ENCODE measurements around the gene TENT5C.

Gene TENT5C

GRCh38 chr1:117641536-117641935 lies 35.7 kb downstream of the TENT5C start:
- no peaks in the 10 kb centered on the region for H3K9me3 ChIP-seq (ENCODE audit: control insufficient read depth, insufficient read depth, low read depth, low read length)
- no peaks in the 10 kb centered on the region for H3K36me3 ChIP-seq (ENCODE audit: control insufficient read depth in 2 of 2, insufficient read depth in 1 of 2, low read length in 2 of 2)
- no peaks in the 10 kb centered on the region for H3K4me1 ChIP-seq (ENCODE audit: control insufficient read depth, insufficient read depth, low read length)
- POLR2A ChIA-PET = no interaction called here
- H3K27ac ChIP-seq (ENCODE audit: extremely low read depth, low read depth, low read length) = no peak overlapping the region
- no peak overlapping the region for H3K4me3 ChIP-seq (ENCODE audit: low read depth, low read length)
- TF ChIP-seq ZNF704 (tag by site-specific recombination; IDR thresholded peaks at IDR 0.05) (no peak), ZNF146 (tag by site-specific recombination; IDR thresholded peaks at IDR 0.05) (no peak)
- TF ChIP-seq, protein P1, sequence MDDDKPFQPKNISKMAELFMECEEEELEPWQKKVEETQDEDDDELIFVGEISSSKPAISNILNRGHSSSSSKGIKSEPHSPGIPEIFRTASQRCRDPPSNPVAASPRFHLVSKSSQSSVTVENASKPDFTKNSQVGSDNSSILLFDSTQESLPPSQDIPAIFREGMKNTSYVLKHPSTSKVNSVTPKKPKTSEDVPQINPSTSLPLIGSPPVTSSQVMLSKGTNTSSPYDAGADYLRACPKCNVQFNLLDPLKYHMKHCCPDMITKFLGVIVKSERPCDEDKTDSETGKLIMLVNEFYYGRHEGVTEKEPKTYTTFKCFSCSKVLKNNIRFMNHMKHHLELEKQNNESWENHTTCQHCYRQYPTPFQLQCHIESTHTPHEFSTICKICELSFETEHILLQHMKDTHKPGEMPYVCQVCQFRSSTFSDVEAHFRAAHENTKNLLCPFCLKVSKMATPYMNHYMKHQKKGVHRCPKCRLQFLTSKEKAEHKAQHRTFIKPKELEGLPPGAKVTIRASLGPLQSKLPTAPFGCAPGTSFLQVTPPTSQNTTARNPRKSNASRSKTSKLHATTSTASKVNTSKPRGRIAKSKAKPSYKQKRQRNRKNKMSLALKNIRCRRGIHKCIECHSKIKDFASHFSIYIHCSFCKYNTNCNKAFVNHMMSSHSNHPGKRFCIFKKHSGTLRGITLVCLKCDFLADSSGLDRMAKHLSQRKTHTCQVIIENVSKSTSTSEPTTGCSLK (tag by site-specific recombination; IDR thresholded peaks at IDR 0.05) = no peak
- CTCF ChIA-PET = interaction anchor here (1.3 kb wide), 1 partner anchor 117 kb away, joined by 5 read pairs; no protein-coding TSS in a partner anchor

- no peak overlapping the region for H3K27ac ChIP-seq (ENCODE audit: extremely low read depth, low read depth, low read length)
- H3K4me3 ChIP-seq (ENCODE audit: low read depth, low read length) = no peak overlapping the region
- TF ChIP-seq ZNF530 (tag by site-specific recombination; IDR thresholded peaks at IDR 0.05; ENCODE audit: low read depth) (no peak), TCF7L2 (IDR thresholded peaks at IDR 0.05; ENCODE audit: borderline replicate concordance, low read depth, low read length) (no peak), ZNF473 (tag by site-specific recombination; IDR thresholded peaks at IDR 0.05) (no peak), HOXD13 (CRISPR knock-in tag; IDR thresholded peaks at IDR 0.05; ENCODE audit: borderline replicate concordance) (no peak), TRIM28 (IDR thresholded peaks at IDR 0.05; ENCODE audit: borderline replicate concordance, low read length) (no peak), ZNF571 (tag by site-specific recombination; IDR thresholded peaks at IDR 0.05) (no peak), BCL11A (tag by site-specific recombination; IDR thresholded peaks at IDR 0.05; ENCODE audit: low read depth) (no peak), ZFHX2 (tag by site-specific recombination; conservative IDR thresholded peaks at IDR 0.05) (no peak), ZNF19 (tag by site-specific recombination; IDR thresholded peaks at IDR 0.05; ENCODE audit: low read depth) (no peak)
- TF ChIP-seq, protein P2, sequence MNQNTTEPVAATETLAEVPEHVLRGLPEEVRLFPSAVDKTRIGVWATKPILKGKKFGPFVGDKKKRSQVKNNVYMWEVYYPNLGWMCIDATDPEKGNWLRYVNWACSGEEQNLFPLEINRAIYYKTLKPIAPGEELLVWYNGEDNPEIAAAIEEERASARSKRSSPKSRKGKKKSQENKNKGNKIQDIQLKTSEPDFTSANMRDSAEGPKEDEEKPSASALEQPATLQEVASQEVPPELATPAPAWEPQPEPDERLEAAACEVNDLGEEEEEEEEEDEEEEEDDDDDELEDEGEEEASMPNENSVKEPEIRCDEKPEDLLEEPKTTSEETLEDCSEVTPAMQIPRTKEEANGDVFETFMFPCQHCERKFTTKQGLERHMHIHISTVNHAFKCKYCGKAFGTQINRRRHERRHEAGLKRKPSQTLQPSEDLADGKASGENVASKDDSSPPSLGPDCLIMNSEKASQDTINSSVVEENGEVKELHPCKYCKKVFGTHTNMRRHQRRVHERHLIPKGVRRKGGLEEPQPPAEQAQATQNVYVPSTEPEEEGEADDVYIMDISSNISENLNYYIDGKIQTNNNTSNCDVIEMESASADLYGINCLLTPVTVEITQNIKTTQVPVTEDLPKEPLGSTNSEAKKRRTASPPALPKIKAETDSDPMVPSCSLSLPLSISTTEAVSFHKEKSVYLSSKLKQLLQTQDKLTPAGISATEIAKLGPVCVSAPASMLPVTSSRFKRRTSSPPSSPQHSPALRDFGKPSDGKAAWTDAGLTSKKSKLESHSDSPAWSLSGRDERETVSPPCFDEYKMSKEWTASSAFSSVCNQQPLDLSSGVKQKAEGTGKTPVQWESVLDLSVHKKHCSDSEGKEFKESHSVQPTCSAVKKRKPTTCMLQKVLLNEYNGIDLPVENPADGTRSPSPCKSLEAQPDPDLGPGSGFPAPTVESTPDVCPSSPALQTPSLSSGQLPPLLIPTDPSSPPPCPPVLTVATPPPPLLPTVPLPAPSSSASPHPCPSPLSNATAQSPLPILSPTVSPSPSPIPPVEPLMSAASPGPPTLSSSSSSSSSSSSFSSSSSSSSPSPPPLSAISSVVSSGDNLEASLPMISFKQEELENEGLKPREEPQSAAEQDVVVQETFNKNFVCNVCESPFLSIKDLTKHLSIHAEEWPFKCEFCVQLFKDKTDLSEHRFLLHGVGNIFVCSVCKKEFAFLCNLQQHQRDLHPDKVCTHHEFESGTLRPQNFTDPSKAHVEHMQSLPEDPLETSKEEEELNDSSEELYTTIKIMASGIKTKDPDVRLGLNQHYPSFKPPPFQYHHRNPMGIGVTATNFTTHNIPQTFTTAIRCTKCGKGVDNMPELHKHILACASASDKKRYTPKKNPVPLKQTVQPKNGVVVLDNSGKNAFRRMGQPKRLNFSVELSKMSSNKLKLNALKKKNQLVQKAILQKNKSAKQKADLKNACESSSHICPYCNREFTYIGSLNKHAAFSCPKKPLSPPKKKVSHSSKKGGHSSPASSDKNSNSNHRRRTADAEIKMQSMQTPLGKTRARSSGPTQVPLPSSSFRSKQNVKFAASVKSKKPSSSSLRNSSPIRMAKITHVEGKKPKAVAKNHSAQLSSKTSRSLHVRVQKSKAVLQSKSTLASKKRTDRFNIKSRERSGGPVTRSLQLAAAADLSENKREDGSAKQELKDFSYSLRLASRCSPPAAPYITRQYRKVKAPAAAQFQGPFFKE (tag by site-specific recombination; IDR thresholded peaks at IDR 0.05; ENCODE audit: borderline replicate concordance) = no peak
- CTCF ChIA-PET = interaction anchor here (0.6 to 1.3 kb wide), 3 partner anchors 18 to 130 kb away, joined by 3 to 5 read pairs (median 4); no protein-coding TSS in a partner anchor
- H3K36me3 ChIP-seq (ENCODE audit: control insufficient read depth in 2 of 2, insufficient read depth in 1 of 2, low read length in 2 of 2) = no peaks in the 10 kb centered on the region
- POLR2A ChIA-PET = no interaction called here
- no peaks in the 10 kb centered on the region for H3K4me1 ChIP-seq (ENCODE audit: control insufficient read depth, insufficient read depth, low read length)
- H3K9me3 ChIP-seq (ENCODE audit: control insufficient read depth, insufficient read depth, low read depth, low read length) = no peaks in the 10 kb centered on the region
Observed at GRCh38 chr1:117642963-117643362, 37.1 kb downstream of the TENT5C start.

All from HEK293 (cell line).